ENCODE measurements around the gene ARL13A.
"Not testable (repeated sequence)": the region's sequence is repeated elsewhere in the genome, so short reads cannot be mapped to it uniquely, and the experiment has no call there.

ARL13A gene

GRCh38 chrX:100984818-100985217 is 15.3 kb downstream of the ARL13A start:
- no peak for DNase-seq (ENCODE audit: low spot score)
- no peak overlapping the region for H3K27ac ChIP-seq
- H3K4me3 ChIP-seq, result no peak overlapping the region
- no peak for TF ChIP-seq CTCF (IDR thresholded peaks at IDR 0.05)

GRCh38 chrX:100990139-100990538 is 20.6 kb downstream of the ARL13A start:
- no peak overlapping the region for H3K27ac ChIP-seq
- no peak overlapping the region for H3K4me3 ChIP-seq
- TF ChIP-seq CTCF (IDR thresholded peaks at IDR 0.05), result no peak
- DNase-seq (ENCODE audit: low spot score), result no peak

GRCh38 chrX:100994352-100995281 is 25.1 kb downstream of the ARL13A start:
- no peak for DNase-seq (ENCODE audit: low spot score)
- no peak for TF ChIP-seq CTCF (IDR thresholded peaks at IDR 0.05)
- H3K27ac ChIP-seq, result no peak overlapping the region
- no peak overlapping the region for H3K4me3 ChIP-seq

- Histone ChIP-seq H3K27ac (no peak overlapping the region), H3K4me3 (no peak overlapping the region)
- TF ChIP-seq CTCF (IDR thresholded peaks at IDR 0.05), result no peak
- no peak for DNase-seq (ENCODE audit: low spot score)
Measured at GRCh38 chrX:100995469-100995868, 26.0 kb downstream of the ARL13A start.

GRCh38 chrX:100999451-100999850 is 29.9 kb downstream of the ARL13A start:
- no peak for DNase-seq (ENCODE audit: low spot score)
- no peak for TF ChIP-seq CTCF (IDR thresholded peaks at IDR 0.05)
- Histone ChIP-seq H3K27ac (no peak overlapping the region), H3K4me3 (no peak overlapping the region)

GRCh38 chrX:101009090-101009489 is 39.6 kb downstream of the ARL13A start:
- no peak overlapping the region for H3K27ac ChIP-seq
- no peak overlapping the region for H3K4me3 ChIP-seq
- TF ChIP-seq CTCF (IDR thresholded peaks at IDR 0.05), result no peak
- DNase-seq (ENCODE audit: low spot score), result no peak

GRCh38 chrX:101012031-101012430 is 42.5 kb downstream of the ARL13A start:
- not testable (repeated sequence) for H3K27ac ChIP-seq; DNase-seq (ENCODE audit: low spot score); H3K4me3 ChIP-seq
